ENCODE measurements around the gene HOXB9. TPM values are rescaled to one million over a fixed set of nuclear protein-coding genes. Genes with fewer than 3 reads are reported as not detected.

Gene HOXB9
- total RNA-seq, 6 experiments from 2014 or later = not detected

- TF ChIP-seq CTCF (IDR thresholded peaks at IDR 0.05) = no peak
- Mint-ChIP-seq H3K27ac (no peak within 1 kb of the TSS), H3K27me3 (ENCODE audit: insufficient read depth) (peaks cover 91% of the 10 kb centered on the region), H3K9me3 (no peaks in the 10 kb centered on the region), H3K4me3 (peak within 1 kb of the TSS; percentile 64), H3K4me1 (ENCODE audit: low read depth) (peaks cover 34% of the 10 kb centered on the region), H3K36me3 (ENCODE audit: low read depth) (no peaks in the 10 kb centered on the region; the same call in 1 of the 2 replicates)
- DNase-seq = no peak
Observed at GRCh38 chr17:48593126-48593829, 32.9 kb downstream of the HOXB9 start, which contains the start of gene HOXB5. Gene HOXB5 (minus strand): TSS chr17:48593779. CDS start chr17:48593682, 97 bp downstream.

GRCh38 chr17:48592577-48592976 lies 33.6 kb downstream of the HOXB9 start:
- H3K4me3 Mint-ChIP-seq = no peak overlapping the region; the same call in 1 of the 2 replicates
- no peak for TF ChIP-seq CTCF (IDR thresholded peaks at IDR 0.05)
- H3K27me3 Mint-ChIP-seq (ENCODE audit: insufficient read depth) = peaks cover 92% of the 10 kb centered on the region
- no peaks in the 10 kb centered on the region for H3K9me3 Mint-ChIP-seq
- no peak overlapping the region for H3K27ac Mint-ChIP-seq
- peaks cover 34% of the 10 kb centered on the region for H3K4me1 Mint-ChIP-seq (ENCODE audit: low read depth)
- DNase-seq = no peak
- no peaks in the 10 kb centered on the region; the same call in 1 of the 2 replicates for H3K36me3 Mint-ChIP-seq (ENCODE audit: low read depth)

- Mint-ChIP-seq H3K36me3 (ENCODE audit: low read depth) (no peaks in the 10 kb centered on the region; the same call in 1 of the 2 replicates), H3K4me3 (no peak overlapping the region), H3K9me3 (no peaks in the 10 kb centered on the region), H3K27ac (no peak overlapping the region), H3K4me1 (ENCODE audit: low read depth) (peaks cover 34% of the 10 kb centered on the region), H3K27me3 (ENCODE audit: insufficient read depth) (peaks cover 92% of the 10 kb centered on the region)
- TF ChIP-seq CTCF (IDR thresholded peaks at IDR 0.05) = no peak
- DNase-seq = no peak
Observed at GRCh38 chr17:48592057-48592514, 34.1 kb downstream of the HOXB9 start.

- Mint-ChIP-seq H3K9me3 (no peaks in the 10 kb centered on the region), H3K27ac (no peak overlapping the region), H3K4me3 (no peak overlapping the region), H3K4me1 (ENCODE audit: low read depth) (peaks cover 34% of the 10 kb centered on the region), H3K27me3 (ENCODE audit: insufficient read depth) (peaks cover 92% of the 10 kb centered on the region), H3K36me3 (ENCODE audit: low read depth) (no peaks in the 10 kb centered on the region; the same call in 1 of the 2 replicates)
- no peak for DNase-seq
- no peak for TF ChIP-seq CTCF (IDR thresholded peaks at IDR 0.05)
Observed at GRCh38 chr17:48591255-48592056, 34.7 kb downstream of the HOXB9 start.

DNA sequence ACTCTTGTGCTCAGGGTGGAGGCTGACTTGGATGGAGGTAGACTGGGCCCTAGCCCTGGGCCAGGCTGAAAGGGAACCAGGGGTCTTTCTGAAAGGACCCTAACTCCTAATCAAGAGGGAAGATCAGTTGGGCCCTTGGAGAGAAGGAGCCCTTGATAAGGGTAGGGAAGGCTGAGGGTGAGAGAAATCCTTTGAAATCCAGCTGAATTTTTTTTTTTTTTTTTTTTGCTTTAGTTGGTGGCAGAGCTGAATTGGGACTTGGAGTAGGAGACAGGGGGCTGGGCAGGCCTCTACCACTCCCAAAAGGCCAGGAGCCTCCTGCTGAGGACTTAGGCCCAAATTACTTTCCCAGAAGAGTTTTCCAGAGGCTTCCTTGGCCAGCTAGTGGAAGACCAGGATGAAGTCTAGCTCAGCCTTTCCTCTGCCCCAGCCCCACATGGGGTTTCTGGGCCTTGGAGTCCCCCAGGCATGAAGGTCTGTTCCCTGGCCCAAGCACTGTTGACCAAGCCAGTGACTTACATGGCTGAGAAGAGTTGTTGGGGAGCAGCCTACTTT lies 35.5 kb downstream of the HOXB9 start:
- Mint-ChIP-seq H3K4me3 (no peak overlapping the region), H3K36me3 (ENCODE audit: low read depth) (no peaks in the 10 kb centered on the region; the same call in 1 of the 2 replicates), H3K9me3 (no peaks in the 10 kb centered on the region), H3K4me1 (ENCODE audit: low read depth) (peaks cover 34% of the 10 kb centered on the region), H3K27ac (no peak overlapping the region), H3K27me3 (ENCODE audit: insufficient read depth) (peaks cover 91% of the 10 kb centered on the region)
- no peak for DNase-seq
- no peak for TF ChIP-seq CTCF (IDR thresholded peaks at IDR 0.05)
